Renal cortex interstitium (tissue), 11 donors: ENCODE data around the gene C17orf107. TPM values are rescaled to one million over a fixed set of nuclear protein-coding genes. Genes with fewer than 3 reads are reported as not detected.
"Not testable (repeated sequence)": the region's sequence is repeated elsewhere in the genome, so short reads cannot be mapped to it uniquely, and the experiment has no call there.

ENCODE experiments used
- DNase-seq, 11 donors: peaks; one replicate each; pipeline ENCODE4 v3.0.0-alpha.2; 2013; ENCODE audit warnings: low read depth in 9 of 11, low spot score in 4 of 11; ENCODE audit errors: extremely low read depth in 1 of 11
- polyA plus RNA-seq, 3 donors: library from polyadenylated mRNA; unstranded; fragments of 120-200 nt; gene quantifications; one replicate each; pipeline ENCODE4 v1.2.1, GENCODE V29; 2013; ENCODE audit not compliant: insufficient read length in 3 of 3

C17orf107 gene
- polyA plus RNA-seq, 3 donors: 1.5 to 3.0 (median 1.8) TPM

- DNase-seq: no peak
Observed at GRCh38 chr17:4896332-4897197, 2.8 kb upstream of the C17orf107 start.

GRCh38 chr17:4897198-4897687 lies 2.1 kb upstream of the C17orf107 start:
- DNase-seq: no peak

- no peak for DNase-seq
Observed at GRCh38 chr17:4897785-4898184, 1.6 kb upstream of the C17orf107 start.

- DNase-seq: no peak
Observed at GRCh38 chr17:4898351-4898750, 985 bp upstream of the C17orf107 start.

GRCh38 chr17:4898927-4899326 lies 409 bp upstream of the C17orf107 start:
- no peak for DNase-seq

- DNase-seq: no peak
Observed at GRCh38 chr17:4900231-4901107, 1.1 kb downstream of the C17orf107 start.

- DNase-seq: no peak
Observed at GRCh38 chr17:4901108-4901647, 1.8 kb downstream of the C17orf107 start.

- no peak for DNase-seq
Observed at GRCh38 chr17:4901648-4902344, 2.5 kb downstream of the C17orf107 start.

- no peak for DNase-seq
Observed at GRCh38 chr17:4902540-4902939, 3.2 kb downstream of the C17orf107 start.

GRCh38 chr17:4903051-4903818 lies 3.9 kb downstream of the C17orf107 start, which contains the start of gene CHRNE:
CHRNE (minus strand) TSS chr17:4903098; CDS start chr17:4903063, 35 bp downstream.
- DNase-seq: peak in 10 of 11 donors; percentile 65 to 85 (median 78)

GRCh38 chr17:4906642-4907041 lies 7.3 kb downstream of the C17orf107 start:
- DNase-seq: not testable (repeated sequence)

- no peak for DNase-seq
Observed at GRCh38 chr17:4908301-4908700, 9.0 kb downstream of the C17orf107 start.

- peak in 10 of 11 donors; percentile 61 to 87 (median 81) for DNase-seq
Observed at GRCh38 chr17:4908711-4909496, 9.6 kb downstream of the C17orf107 start.

GRCh38 chr17:4913994-4914393 lies 14.7 kb downstream of the C17orf107 start:
- no peak for DNase-seq

- not testable (repeated sequence) for DNase-seq
Observed at GRCh38 chr17:4914551-4914950, 15.2 kb downstream of the C17orf107 start.

- DNase-seq: no peak
Observed at GRCh38 chr17:4919511-4920047, 20.2 kb downstream of the C17orf107 start.
